WTC11 (cell line): ENCODE data around the gene NAV2. TPM values are rescaled to one million over a fixed set of nuclear protein-coding genes. Genes with fewer than 3 reads are reported as not detected.
A peak's percentile ranks its signal among the peaks of the same experiment; 100 is the strongest.

Source experiments
- ATAC-seq: fragments of 200-7000 bp; cut with Tn5 transposase; 2 replicates; pipeline ENCODE4 v1.10.0; 2021; ENCODE audit warnings: mild to moderate bottlenecking, moderate library complexity
- CTCF ChIA-PET: fragments of 300-600 bp; sonication (Branson Sonifier 250); formaldehyde crosslinking; loops from one replicate; lab custom pipeline; 2021; ENCODE audit warnings: antibody characterized with exemption; lab: Charles Lee
- POLR2A ChIA-PET: fragments of 350-600 bp; sonication (Branson Sonifier 250); formaldehyde crosslinking; loops from one replicate; lab custom pipeline; 2021; ENCODE audit warnings: antibody characterized with exemption; lab: Charles Lee
- DNase-seq: peaks from one replicate; pipeline ENCODE4 v3.0.0; 2021; ENCODE audit warnings: low spot score
- H3K27ac Mint-ChIP-seq: 2 replicates; pipeline ENCODE4 v1.8.0; 2021; ENCODE audit warnings: mixed read lengths
- H3K27me3 Mint-ChIP-seq: 2 replicates; pipeline ENCODE4 v1.8.0; 2021; ENCODE audit warnings: low read depth, mild to moderate bottlenecking, moderate library complexity, mixed read lengths
- H3K36me3 Mint-ChIP-seq: 2 replicates; pipeline ENCODE4 v1.8.0; 2021; ENCODE audit warnings: mixed read lengths
- H3K4me1 Mint-ChIP-seq: 2 replicates; pipeline ENCODE4 v1.8.0; 2022; ENCODE audit warnings: mixed read lengths
- H3K4me3 Mint-ChIP-seq: 2 replicates; pipeline ENCODE4 v1.8.0; 2021; ENCODE audit warnings: mild to moderate bottlenecking, moderate library complexity, mixed read lengths
- H3K9me3 Mint-ChIP-seq: 2 replicates; pipeline ENCODE4 v1.8.0; 2021; ENCODE audit warnings: mixed read lengths
- ATF1 ChIP-seq: sonication (generic); formaldehyde crosslinking; IDR thresholded peaks from 2 replicates; pipeline ENCODE4 v1.8.1; 2023; ENCODE audit warnings: mild to moderate bottlenecking, moderate library complexity, missing genetic modification reagents
- CREB1 ChIP-seq: sonication (generic); formaldehyde crosslinking; IDR thresholded peaks from 2 replicates; pipeline ENCODE4 v1.8.0; 2023; ENCODE audit warnings: mild to moderate bottlenecking, missing genetic modification reagents
- E2F4 ChIP-seq: sonication (generic); formaldehyde crosslinking; IDR thresholded peaks from 2 replicates; pipeline ENCODE4 v1.8.1; 2022; ENCODE audit warnings: low read depth, mild to moderate bottlenecking, moderate library complexity, missing genetic modification reagents, borderline replicate concordance
- EMX1 ChIP-seq: fragments of 250-450 bp; sonication (Bioruptor Pico); IDR thresholded peaks from 2 replicates; pipeline ENCODE4 v1.8.0; 2021; ENCODE audit warnings: mild to moderate bottlenecking
- ERG ChIP-seq: fragments of 250-450 bp; sonication (Bioruptor Pico); IDR thresholded peaks from 2 replicates; pipeline ENCODE4 v1.8.0; 2021; ENCODE audit warnings: mild to moderate bottlenecking
- ETV6 ChIP-seq: sonication (generic); formaldehyde crosslinking; IDR thresholded peaks from 2 replicates; pipeline ENCODE4 v1.8.1; 2022; ENCODE audit warnings: mild to moderate bottlenecking, missing genetic modification reagents
- FOXJ3 ChIP-seq: sonication (generic); formaldehyde crosslinking; IDR thresholded peaks from 2 replicates; pipeline ENCODE4 v1.9.0; 2021; ENCODE audit warnings: missing genetic modification reagents, mild to moderate bottlenecking, borderline replicate concordance
- GRHL2 ChIP-seq: fragments of 250-450 bp; sonication (Bioruptor Pico); IDR thresholded peaks from 2 replicates; pipeline ENCODE4 v1.8.0; 2022; ENCODE audit warnings: mild to moderate bottlenecking, moderate library complexity; ENCODE audit not compliant: insufficient replicate concordance, severe bottlenecking
- HMGXB4 ChIP-seq: sonication (generic); formaldehyde crosslinking; IDR thresholded peaks from 2 replicates; pipeline ENCODE4 v1.8.1; 2023; ENCODE audit warnings: mild to moderate bottlenecking, moderate library complexity, missing genetic modification reagents
- MLX ChIP-seq: sonication (generic); formaldehyde crosslinking; IDR thresholded peaks from 2 replicates; pipeline ENCODE4 v1.8.1; 2023; ENCODE audit warnings: mild to moderate bottlenecking, missing genetic modification reagents, moderate library complexity
- TEAD4 ChIP-seq: sonication (generic); formaldehyde crosslinking; IDR thresholded peaks from 2 replicates; pipeline ENCODE4 v1.8.0; 2022; ENCODE audit warnings: mild to moderate bottlenecking, missing genetic modification reagents
- USF1 ChIP-seq: sonication (generic); formaldehyde crosslinking; IDR thresholded peaks from 2 replicates; pipeline ENCODE4 v1.8.0; 2022; ENCODE audit warnings: mild to moderate bottlenecking, missing genetic modification reagents
- ZNF138 ChIP-seq: sonication (generic); formaldehyde crosslinking; conservative IDR thresholded peaks from 2 replicates; pipeline ENCODE4 v1.8.1; 2022; ENCODE audit warnings: mild to moderate bottlenecking, moderate library complexity, missing genetic modification reagents
- ZNF263 ChIP-seq: sonication (generic); formaldehyde crosslinking; IDR thresholded peaks from 2 replicates; pipeline ENCODE4 v1.8.1; 2022; ENCODE audit warnings: low read depth, mild to moderate bottlenecking, moderate library complexity, missing genetic modification reagents
- ZNF317 ChIP-seq: sonication (generic); formaldehyde crosslinking; IDR thresholded peaks from 2 replicates; pipeline ENCODE4 v1.8.1; 2023; ENCODE audit warnings: low read depth, mild to moderate bottlenecking, moderate library complexity, missing genetic modification reagents, borderline replicate concordance
- total RNA-seq: library from RNA; stranded (reverse); gene quantifications from 3 replicates; pipeline ENCODE4 v1.2.3, GENCODE V29; 2021
- TF ChIP-seq, protein P1 (sequence below): fragments of 250-450 bp; sonication (Bioruptor Pico); IDR thresholded peaks from 2 replicates; pipeline ENCODE4 v1.9.0; 2021; ENCODE audit warnings: mild to moderate bottlenecking
- TF ChIP-seq, protein P2 (sequence below): sonication (generic); formaldehyde crosslinking; IDR thresholded peaks from 2 replicates; pipeline ENCODE4 v1.8.0; 2023; ENCODE audit warnings: missing genetic modification reagents, mild to moderate bottlenecking, borderline replicate concordance

The NAV2 gene
- total RNA-seq, 1 experiment from 2014 or later: 42.8 TPM

- Mint-ChIP-seq H3K27me3 (peaks cover 2% of the 10 kb centered on the region; the same call in 1 of the 2 replicates), H3K4me3 (peak overlapping the region; percentile 86), H3K36me3 (peaks cover 9% of the 10 kb centered on the region), H3K9me3 (peaks cover 9% of the 10 kb centered on the region), H3K4me1 (peaks cover 53% of the 10 kb centered on the region), H3K27ac (peak overlapping the region; percentile 54; the same call in 1 of the 2 replicates)
- ChIA-PET CTCF (interaction anchor here (1.0 to 3.0 kb wide), 7 partner anchors 11 to 215 kb away, joined by 3 to 20 read pairs (median 7); no protein-coding TSS in a partner anchor), POLR2A (interaction anchor here (0.9 kb wide), 1 partner anchor 14 kb away, joined by 3 read pairs; no protein-coding TSS in a partner anchor)
- DNase-seq (no peak), ATAC-seq (0 out of 2 replicates have a peak, but pooled peaks have one; percentile 4)
- TF ChIP-seq CREB1 (no peak), FOXJ3 (no peak)
Measured at GRCh38 chr11:19779740-19780139, 67.1 kb downstream of the NAV2 start.

- POLR2A ChIA-PET: no interaction called here
- Mint-ChIP-seq H3K4me3 (no peak overlapping the region), H3K9me3 (peaks cover 4% of the 10 kb centered on the region), H3K4me1 (peaks cover 48% of the 10 kb centered on the region), H3K27ac (no peak overlapping the region), H3K36me3 (peaks cover 5% of the 10 kb centered on the region), H3K27me3 (no peaks in the 10 kb centered on the region)
- CTCF ChIA-PET: interaction anchor here (0.5 to 1.8 kb wide), 2 partner anchors 9 to 36 kb away, joined by 3 to 4 read pairs; no protein-coding TSS in a partner anchor
- TF ChIP-seq TEAD4 (CRISPR knock-in tag) (no peak), CREB1 (no peak)
- TF ChIP-seq, protein P1, sequence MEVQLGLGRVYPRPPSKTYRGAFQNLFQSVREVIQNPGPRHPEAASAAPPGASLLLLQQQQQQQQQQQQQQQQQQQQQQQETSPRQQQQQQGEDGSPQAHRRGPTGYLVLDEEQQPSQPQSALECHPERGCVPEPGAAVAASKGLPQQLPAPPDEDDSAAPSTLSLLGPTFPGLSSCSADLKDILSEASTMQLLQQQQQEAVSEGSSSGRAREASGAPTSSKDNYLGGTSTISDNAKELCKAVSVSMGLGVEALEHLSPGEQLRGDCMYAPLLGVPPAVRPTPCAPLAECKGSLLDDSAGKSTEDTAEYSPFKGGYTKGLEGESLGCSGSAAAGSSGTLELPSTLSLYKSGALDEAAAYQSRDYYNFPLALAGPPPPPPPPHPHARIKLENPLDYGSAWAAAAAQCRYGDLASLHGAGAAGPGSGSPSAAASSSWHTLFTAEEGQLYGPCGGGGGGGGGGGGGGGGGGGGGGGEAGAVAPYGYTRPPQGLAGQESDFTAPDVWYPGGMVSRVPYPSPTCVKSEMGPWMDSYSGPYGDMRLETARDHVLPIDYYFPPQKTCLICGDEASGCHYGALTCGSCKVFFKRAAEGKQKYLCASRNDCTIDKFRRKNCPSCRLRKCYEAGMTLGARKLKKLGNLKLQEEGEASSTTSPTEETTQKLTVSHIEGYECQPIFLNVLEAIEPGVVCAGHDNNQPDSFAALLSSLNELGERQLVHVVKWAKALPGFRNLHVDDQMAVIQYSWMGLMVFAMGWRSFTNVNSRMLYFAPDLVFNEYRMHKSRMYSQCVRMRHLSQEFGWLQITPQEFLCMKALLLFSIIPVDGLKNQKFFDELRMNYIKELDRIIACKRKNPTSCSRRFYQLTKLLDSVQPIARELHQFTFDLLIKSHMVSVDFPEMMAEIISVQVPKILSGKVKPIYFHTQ (CRISPR knock-in tag): no peak
- DNase-seq: no peak
- ATAC-seq: no peak
Measured at GRCh38 chr11:19781351-19781750, 68.7 kb downstream of the NAV2 start.

GRCh38 chr11:19785265-19785664, 72.6 kb downstream of the NAV2 start:
- Mint-ChIP-seq H3K4me1 (peaks cover 31% of the 10 kb centered on the region), H3K27ac (no peak overlapping the region), H3K36me3 (peaks cover 5% of the 10 kb centered on the region), H3K27me3 (no peaks in the 10 kb centered on the region; the same call in 1 of the 2 replicates), H3K4me3 (no peak overlapping the region), H3K9me3 (peaks cover 4% of the 10 kb centered on the region)
- ChIA-PET POLR2A (interaction anchor here (0.6 kb wide), 1 partner anchor 130 kb away, joined by 4 read pairs; no protein-coding TSS in a partner anchor), CTCF (interaction anchor here (0.6 kb wide), 1 partner anchor 16 kb away, joined by 3 read pairs; no protein-coding TSS in a partner anchor)
- DNase-seq (no peak), ATAC-seq (no peak)
- TF ChIP-seq E2F4 (CRISPR knock-in tag) (no peak), GRHL2 (no peak), EMX1 (CRISPR knock-in tag) (no peak), HMGXB4 (no peak), ZNF317 (CRISPR knock-in tag) (no peak), ZNF263 (CRISPR knock-in tag) (no peak), FOXJ3 (no peak), USF1 (CRISPR knock-in tag) (no peak), MLX (CRISPR knock-in tag) (no peak), ERG (CRISPR knock-in tag) (no peak), ETV6 (CRISPR knock-in tag) (no peak), ZNF138 (CRISPR knock-in tag) (no peak), ATF1 (no peak)
- TF ChIP-seq, protein P2, sequence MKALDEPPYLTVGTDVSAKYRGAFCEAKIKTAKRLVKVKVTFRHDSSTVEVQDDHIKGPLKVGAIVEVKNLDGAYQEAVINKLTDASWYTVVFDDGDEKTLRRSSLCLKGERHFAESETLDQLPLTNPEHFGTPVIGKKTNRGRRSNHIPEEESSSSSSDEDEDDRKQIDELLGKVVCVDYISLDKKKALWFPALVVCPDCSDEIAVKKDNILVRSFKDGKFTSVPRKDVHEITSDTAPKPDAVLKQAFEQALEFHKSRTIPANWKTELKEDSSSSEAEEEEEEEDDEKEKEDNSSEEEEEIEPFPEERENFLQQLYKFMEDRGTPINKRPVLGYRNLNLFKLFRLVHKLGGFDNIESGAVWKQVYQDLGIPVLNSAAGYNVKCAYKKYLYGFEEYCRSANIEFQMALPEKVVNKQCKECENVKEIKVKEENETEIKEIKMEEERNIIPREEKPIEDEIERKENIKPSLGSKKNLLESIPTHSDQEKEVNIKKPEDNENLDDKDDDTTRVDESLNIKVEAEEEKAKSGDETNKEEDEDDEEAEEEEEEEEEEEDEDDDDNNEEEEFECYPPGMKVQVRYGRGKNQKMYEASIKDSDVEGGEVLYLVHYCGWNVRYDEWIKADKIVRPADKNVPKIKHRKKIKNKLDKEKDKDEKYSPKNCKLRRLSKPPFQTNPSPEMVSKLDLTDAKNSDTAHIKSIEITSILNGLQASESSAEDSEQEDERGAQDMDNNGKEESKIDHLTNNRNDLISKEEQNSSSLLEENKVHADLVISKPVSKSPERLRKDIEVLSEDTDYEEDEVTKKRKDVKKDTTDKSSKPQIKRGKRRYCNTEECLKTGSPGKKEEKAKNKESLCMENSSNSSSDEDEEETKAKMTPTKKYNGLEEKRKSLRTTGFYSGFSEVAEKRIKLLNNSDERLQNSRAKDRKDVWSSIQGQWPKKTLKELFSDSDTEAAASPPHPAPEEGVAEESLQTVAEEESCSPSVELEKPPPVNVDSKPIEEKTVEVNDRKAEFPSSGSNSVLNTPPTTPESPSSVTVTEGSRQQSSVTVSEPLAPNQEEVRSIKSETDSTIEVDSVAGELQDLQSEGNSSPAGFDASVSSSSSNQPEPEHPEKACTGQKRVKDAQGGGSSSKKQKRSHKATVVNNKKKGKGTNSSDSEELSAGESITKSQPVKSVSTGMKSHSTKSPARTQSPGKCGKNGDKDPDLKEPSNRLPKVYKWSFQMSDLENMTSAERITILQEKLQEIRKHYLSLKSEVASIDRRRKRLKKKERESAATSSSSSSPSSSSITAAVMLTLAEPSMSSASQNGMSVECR (CRISPR knock-in tag): no peak
